GM23248 (cell line): ENCODE results near the gene ILK.

Experiments used
- EZH2 ChIP-seq: fragments of 200-600 bp; sonication (generic); IDR thresholded peaks from 2 replicates; pipeline ENCODE4 v1.6.1; 2018; ENCODE audit warnings: antibody characterized with exemption, mild to moderate bottlenecking; ENCODE audit not compliant: insufficient read depth, poor library complexity, severe bottlenecking
- EZH2phosphoT487 ChIP-seq: fragments of 200-600 bp; sonication (generic); IDR thresholded peaks from 2 replicates; pipeline ENCODE4 v1.6.1; 2018; ENCODE audit warnings: antibody characterized with exemption, moderate library complexity, mild to moderate bottlenecking, low read depth; ENCODE audit not compliant: insufficient read depth

DNA sequence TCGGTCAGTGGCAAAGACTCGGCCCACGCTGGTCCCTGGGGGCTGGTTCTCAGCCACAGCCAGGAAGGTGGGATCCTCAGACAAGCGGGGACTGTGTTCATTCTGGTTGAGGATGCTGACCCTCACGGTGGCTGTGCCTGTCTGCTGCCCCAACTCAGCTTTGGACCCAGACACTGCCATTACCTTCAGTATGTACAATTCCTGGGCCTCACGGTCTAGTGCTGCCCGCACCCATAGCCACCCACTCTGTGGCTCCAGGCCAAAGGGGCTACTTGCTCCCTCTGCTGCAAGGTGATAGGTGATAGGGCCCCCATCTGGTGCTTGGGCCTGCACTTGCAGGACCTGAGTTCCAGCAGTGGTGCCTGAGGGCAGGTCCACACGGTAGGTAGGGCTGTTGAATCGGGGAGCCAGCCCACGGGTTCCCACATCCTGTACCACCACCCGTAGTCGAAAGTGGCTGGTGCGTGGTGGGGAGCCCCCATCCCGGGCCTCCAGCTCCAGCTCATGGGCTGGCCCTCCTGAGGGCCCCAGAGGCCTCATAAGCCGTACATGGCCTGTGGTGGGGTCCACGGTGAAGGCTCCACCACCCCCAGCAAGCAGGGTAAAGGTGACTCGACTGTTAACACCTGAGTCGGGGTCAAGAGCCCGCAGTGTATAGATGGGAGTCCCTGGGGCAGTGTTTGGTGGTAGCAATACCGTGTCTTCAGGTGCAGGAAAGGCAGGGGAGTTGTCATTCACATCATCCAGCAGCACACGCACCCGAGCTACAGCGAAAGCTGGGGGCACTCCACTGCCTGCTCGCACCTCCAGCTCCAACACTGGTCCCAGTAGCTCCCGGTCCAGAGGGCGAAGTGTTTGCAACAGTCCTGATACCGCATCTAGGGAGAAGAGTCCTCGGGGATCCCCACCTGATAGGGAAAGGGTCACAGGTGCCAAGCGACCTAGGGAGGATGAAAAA lies 28.8 kb downstream of the ILK start:
- TF ChIP-seq EZH2 (no peak), EZH2phosphoT487 (no peak)
